GM12878 (cell line): ENCODE data around the gene THOC7. TPM values are rescaled to one million over a fixed set of nuclear protein-coding genes. Genes with fewer than 3 reads are reported as not detected.

ENCODE experiments used
- ATAC-seq: fragments of 200-7000 bp; cut with Tn5 transposase; 3 replicates; pipeline ENCODE4 v1.9.1; 2020; ENCODE audit warnings: mild to moderate bottlenecking, moderate library complexity
- BruUV-seq: library from RNA; stranded (reverse); fragments of 400-500 nt; replicated peaks from 2 replicates; lab custom pipeline; 2021; lab: Mats Ljungman, UMichigan
- CTCF ChIA-PET: fragments of 300-600 bp; sonication (Branson Sonifier 250); formaldehyde crosslinking; extraction: SDS; loops from one replicate; lab custom pipeline; 2021; ENCODE audit warnings: inconsistent platforms; lab: Yijun Ruan, JAX
- POLR2A ChIA-PET: fragments of 350-600 bp; formaldehyde crosslinking; extraction: SDS; loops from one replicate; lab custom pipeline; 2021; ENCODE audit warnings: inconsistent platforms; lab: Charles Lee
- RAD21 ChIA-PET: fragments of 300-600 bp; sonication (Branson Sonifier 250); formaldehyde crosslinking; loops from one replicate; lab custom pipeline; 2023; ENCODE audit warnings: antibody characterized with exemption; ENCODE audit not compliant: unreplicated experiment; lab: Charles Lee
- SMC1A ChIA-PET: fragments of 300-600 bp; sonication (Branson Sonifier 250); formaldehyde crosslinking; loops from one replicate; lab custom pipeline; 2023; ENCODE audit not compliant: unreplicated experiment, uncharacterized antibody; lab: Charles Lee
- DNase-seq: peaks from one replicate; pipeline ENCODE4 v3.0.0-alpha.2; 2011; ENCODE audit warnings: low read depth, low spot score
- FAIRE-seq: peaks from 3 replicates; lab custom pipeline; 2011; peaks lifted over from hg19 to GRCh38; lab: Jason Lieb, UNC
- H2AFZ ChIP-seq: 2 replicates; pipeline ENCODE4 v1.6.0; 2011; ENCODE audit warnings: low read depth, low read length, control low read depth; ENCODE audit not compliant: control insufficient read depth
- H3K27ac ChIP-seq: 2 replicates; pipeline ENCODE4 v1.5.1; 2011; ENCODE audit warnings: control low read depth; ENCODE audit not compliant: control insufficient read depth, insufficient read depth
- H3K27me3 ChIP-seq, 2 experiments: replicated peaks in 1 of 2; 2 replicates each; pipeline versions ENCODE4 v1.6.0 to v1.6.1; 2011; ENCODE audit warnings: low read length in 1 of 2; ENCODE audit not compliant: control insufficient read depth in 2 of 2, insufficient read depth in 2 of 2
- H3K36me3 ChIP-seq, 2 experiments: 2 replicates each; pipeline ENCODE4 v1.5.1; 2011; ENCODE audit warnings: low read length in 1 of 2; ENCODE audit not compliant: control insufficient read depth in 2 of 2, insufficient read depth in 2 of 2
- H3K4me1 ChIP-seq: 2 replicates; pipeline ENCODE4 v1.6.1; 2011; ENCODE audit warnings: mild to moderate bottlenecking, low read length, moderate library complexity, mixed read lengths; ENCODE audit not compliant: control insufficient read depth, insufficient read depth
- H3K4me2 ChIP-seq: 2 replicates; pipeline ENCODE4 v1.6.0; 2011; ENCODE audit warnings: control low read depth; ENCODE audit not compliant: control insufficient read depth, insufficient read depth
- H3K4me3 ChIP-seq: fragments of 200-600 bp; sonication (generic); 2 replicates; pipeline ENCODE4 v1.5.1; 2016
- H3K79me2 ChIP-seq: 2 replicates; pipeline ENCODE4 v1.6.0; 2011; ENCODE audit warnings: low read length; ENCODE audit not compliant: control insufficient read depth, insufficient read depth
- H3K9ac ChIP-seq: 2 replicates; pipeline ENCODE4 v1.8.0; 2011; ENCODE audit warnings: low read length, control low read depth, mixed read lengths; ENCODE audit not compliant: control insufficient read depth, insufficient read depth
- H3K9me3 ChIP-seq: replicated peaks from 3 replicates; pipeline ENCODE4 v1.5.1; 2011; ENCODE audit warnings: mild to moderate bottlenecking, low read length; ENCODE audit not compliant: control insufficient read depth, insufficient read depth
- H4K20me1 ChIP-seq: 2 replicates; pipeline ENCODE4 v1.6.0; 2011; ENCODE audit not compliant: control insufficient read depth, insufficient read depth
- CHD4 ChIP-seq: fragments of 200-600 bp; sonication (generic); IDR thresholded peaks from 2 replicates; pipeline ENCODE4 v1.6.1; 2016; ENCODE audit warnings: mild to moderate bottlenecking
- DPF2 ChIP-seq: fragments of 450-650 bp; IDR thresholded peaks from 2 replicates; pipeline ENCODE4 v1.6.1; 2017; ENCODE audit warnings: mild to moderate bottlenecking
- MXI1 ChIP-seq: fragments of 150-350 bp; IDR thresholded peaks from 2 replicates; pipeline ENCODE4 v1.6.1; 2011; ENCODE audit warnings: low read depth, mild to moderate bottlenecking, inconsistent platforms, low read length, improper control_type of control experiment
- NFYB ChIP-seq: IDR thresholded peaks from 2 replicates; pipeline ENCODE4 v1.6.1; 2011; ENCODE audit warnings: low read depth, mild to moderate bottlenecking, low read length, improper control_type of control experiment, moderate library complexity; ENCODE audit not compliant: insufficient read depth
- NR2F1 ChIP-seq: fragments of 450-650 bp; conservative IDR thresholded peaks from 2 replicates; pipeline ENCODE4 v1.6.1; 2017; ENCODE audit warnings: mild to moderate bottlenecking
- NRF1 ChIP-seq: conservative IDR thresholded peaks from 2 replicates; pipeline ENCODE4 v1.6.1; 2011; ENCODE audit warnings: mild to moderate bottlenecking, low read depth, low read length, improper control_type of control experiment
- STAT3 ChIP-seq: IDR thresholded peaks from 2 replicates; pipeline ENCODE4 v1.6.1; 2011; ENCODE audit warnings: low read depth, low read length, improper control_type of control experiment
- TCF7 ChIP-seq: IDR thresholded peaks from 2 replicates; pipeline ENCODE4 v1.6.1; 2014; ENCODE audit warnings: antibody characterized with exemption, borderline replicate concordance
- WGBS: methylation state at CpG from one replicate; pipeline ENCODE4 v1.1.6; 2016; ENCODE audit warnings: low lambda C conversion rate; ENCODE audit not compliant: insufficient replicate concordance, insufficient coverage; ENCODE audit errors: missing lambda C conversion rate; 5-methylcytosine and 5-hydroxymethylcytosine counted together
- in situ Hi-C: fragments of 300-500 bp; cut with MboI; formaldehyde crosslinking; loops from 9 replicates; pipeline ENCODE4 v1.14.3; 2018; ENCODE audit warnings: mixed read lengths
- intact Hi-C: fragments of 100-400 bp; cut with micrococcal nuclease; formaldehyde crosslinking; loops from one replicate; pipeline ENCODE4 v1.14.2; 2022; ENCODE audit not compliant: unreplicated experiment
- polyA plus RNA-seq, 11 experiments: library from polyadenylated mRNA; depleted of rRNA in 4 of 11; unstranded in 6 of 11; stranded (reverse) in 5 of 11; fragments of >200 nt; fragmentation: Nextera tagmentation in 4 of 11; fragmentation: Illumina TruSeq in 1 of 11; extraction: Ambion mirVana in 4 of 11; extraction: Trizol in 1 of 11; gene quantifications; 1 replicate in 1 of 11; 2 replicates in 10 of 11; pipeline versions ENCODE4 v1.2.1 to v1.2.3, GENCODE V29; 2011 to 2016; ENCODE audit warnings: inconsistent platforms in 2 of 11, missing spikeins in 2 of 11, low read depth in 1 of 11
- total RNA-seq, 4 experiments: library from RNA; depleted of rRNA in 3 of 4; stranded (reverse); fragments of >200 nt in 3 of 4; fragmentation: Illumina TruSeq in 1 of 4; extraction: Trizol in 1 of 4; gene quantifications; 2 replicates each; pipeline versions ENCODE4 v1.2.1 to v1.2.3, GENCODE V29; 2013 to 2021
- TF ChIP-seq, protein P1 (sequence below): fragments of 450-650 bp; formaldehyde crosslinking; IDR thresholded peaks from 2 replicates; pipeline ENCODE4 v1.4.0; 2020; ENCODE audit warnings: mild to moderate bottlenecking, moderate library complexity
- TF ChIP-seq, protein P2 (sequence below): IDR thresholded peaks from 2 replicates; pipeline ENCODE4 v1.6.1; 2011; ENCODE audit warnings: low read depth, mild to moderate bottlenecking, low read length, moderate library complexity, borderline replicate concordance; ENCODE audit errors: extremely low read depth
- TF ChIP-seq, protein P3 (sequence below): IDR thresholded peaks from 2 replicates; pipeline ENCODE4 v1.6.1; 2011; ENCODE audit warnings: borderline replicate concordance, low read depth, mild to moderate bottlenecking, moderate library complexity, low read length; ENCODE audit not compliant: insufficient read depth, poor library complexity, severe bottlenecking
- TF ChIP-seq, protein P4 (sequence below): fragments of 150-350 bp; IDR thresholded peaks from 2 replicates; pipeline ENCODE4 v1.6.1; 2016; ENCODE audit warnings: low read depth, low read length
- TF ChIP-seq, protein P5 (sequence below): IDR thresholded peaks from 2 replicates; pipeline ENCODE4 v1.6.1; 2011; ENCODE audit warnings: mild to moderate bottlenecking, low read depth, low read length, moderate library complexity; ENCODE audit not compliant: insufficient replicate concordance

THOC7 gene
- total and polyA plus RNA-seq, 10 of the 15 experiments (the other 5 are each of a cell fraction or from before 2014, with no cell fraction given): 61.7 to 269 (median 138) TPM

DNA sequence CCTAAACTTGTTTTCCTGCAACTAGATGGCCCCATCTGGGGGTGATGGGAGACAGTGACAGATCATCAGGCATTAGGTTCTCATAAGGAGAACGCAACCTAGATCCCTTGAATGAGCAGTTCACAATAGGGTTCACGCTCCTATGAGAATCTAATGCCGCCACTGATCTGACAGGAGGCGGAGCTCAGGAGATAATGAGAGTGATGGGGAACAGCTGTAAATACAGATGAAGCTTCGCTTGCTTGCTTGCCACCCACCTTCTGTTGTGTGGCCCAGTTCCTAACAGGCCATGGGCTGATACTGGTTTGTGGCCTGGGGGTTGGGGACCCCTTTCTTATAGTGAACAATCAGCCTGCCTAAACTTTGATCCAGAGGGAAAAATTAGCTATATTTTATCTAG, 59.7 kb downstream of the THOC7 start:
- no peaks in the 10 kb centered on the region for H3K79me2 ChIP-seq
- WGBS: 93% methylated on average over 5 of the region's 5 CpGs
- no peak overlapping the region for H3K4me3 ChIP-seq
- no peak for FAIRE-seq
- no peak overlapping the region for H3K4me2 ChIP-seq
- ChIA-PET POLR2A (no interaction called here), SMC1A (no interaction called here), RAD21 (no interaction called here), CTCF (interaction anchor here (1.0 kb wide), 1 partner anchor 20 kb away, joined by 3 read pairs; no protein-coding TSS in a partner anchor)
- H3K9me3 ChIP-seq: no peaks in the 10 kb centered on the region
- ATAC-seq: no peak
- no peaks in the 10 kb centered on the region for H3K36me3 ChIP-seq
- no peak overlapping the region for H3K9ac ChIP-seq
- H3K27me3 ChIP-seq: no peaks in the 10 kb centered on the region
- in situ Hi-C loops (loop anchor here (25.0 kb wide), 1 partner anchor 1192 kb away; no protein-coding TSS in a partner anchor), intact Hi-C loops (no loop called here)
- H2AFZ ChIP-seq: no peak overlapping the region
- no peaks in the 10 kb centered on the region for H4K20me1 ChIP-seq
- BruUV-seq: no TSS peak
- H3K27ac ChIP-seq: no peak overlapping the region
- H3K4me1 ChIP-seq: no peaks in the 10 kb centered on the region
- DNase-seq: no peak
- TF ChIP-seq MXI1 (no peak), NR2F1 (no peak), NFYB (no peak), CHD4 (no peak), TCF7 (no peak), STAT3 (no peak), NRF1 (no peak), DPF2 (no peak)
- TF ChIP-seq, protein P1, sequence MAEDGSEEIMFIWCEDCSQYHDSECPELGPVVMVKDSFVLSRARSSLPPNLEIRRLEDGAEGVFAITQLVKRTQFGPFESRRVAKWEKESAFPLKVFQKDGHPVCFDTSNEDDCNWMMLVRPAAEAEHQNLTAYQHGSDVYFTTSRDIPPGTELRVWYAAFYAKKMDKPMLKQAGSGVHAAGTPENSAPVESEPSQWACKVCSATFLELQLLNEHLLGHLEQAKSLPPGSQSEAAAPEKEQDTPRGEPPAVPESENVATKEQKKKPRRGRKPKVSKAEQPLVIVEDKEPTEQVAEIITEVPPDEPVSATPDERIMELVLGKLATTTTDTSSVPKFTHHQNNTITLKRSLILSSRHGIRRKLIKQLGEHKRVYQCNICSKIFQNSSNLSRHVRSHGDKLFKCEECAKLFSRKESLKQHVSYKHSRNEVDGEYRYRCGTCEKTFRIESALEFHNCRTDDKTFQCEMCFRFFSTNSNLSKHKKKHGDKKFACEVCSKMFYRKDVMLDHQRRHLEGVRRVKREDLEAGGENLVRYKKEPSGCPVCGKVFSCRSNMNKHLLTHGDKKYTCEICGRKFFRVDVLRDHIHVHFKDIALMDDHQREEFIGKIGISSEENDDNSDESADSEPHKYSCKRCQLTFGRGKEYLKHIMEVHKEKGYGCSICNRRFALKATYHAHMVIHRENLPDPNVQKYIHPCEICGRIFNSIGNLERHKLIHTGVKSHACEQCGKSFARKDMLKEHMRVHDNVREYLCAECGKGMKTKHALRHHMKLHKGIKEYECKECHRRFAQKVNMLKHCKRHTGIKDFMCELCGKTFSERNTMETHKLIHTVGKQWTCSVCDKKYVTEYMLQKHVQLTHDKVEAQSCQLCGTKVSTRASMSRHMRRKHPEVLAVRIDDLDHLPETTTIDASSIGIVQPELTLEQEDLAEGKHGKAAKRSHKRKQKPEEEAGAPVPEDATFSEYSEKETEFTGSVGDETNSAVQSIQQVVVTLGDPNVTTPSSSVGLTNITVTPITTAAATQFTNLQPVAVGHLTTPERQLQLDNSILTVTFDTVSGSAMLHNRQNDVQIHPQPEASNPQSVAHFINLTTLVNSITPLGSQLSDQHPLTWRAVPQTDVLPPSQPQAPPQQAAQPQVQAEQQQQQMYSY: no peak
- TF ChIP-seq, protein P2, sequence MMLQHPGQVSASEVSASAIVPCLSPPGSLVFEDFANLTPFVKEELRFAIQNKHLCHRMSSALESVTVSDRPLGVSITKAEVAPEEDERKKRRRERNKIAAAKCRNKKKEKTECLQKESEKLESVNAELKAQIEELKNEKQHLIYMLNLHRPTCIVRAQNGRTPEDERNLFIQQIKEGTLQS: no peak
- TF ChIP-seq, protein P3, sequence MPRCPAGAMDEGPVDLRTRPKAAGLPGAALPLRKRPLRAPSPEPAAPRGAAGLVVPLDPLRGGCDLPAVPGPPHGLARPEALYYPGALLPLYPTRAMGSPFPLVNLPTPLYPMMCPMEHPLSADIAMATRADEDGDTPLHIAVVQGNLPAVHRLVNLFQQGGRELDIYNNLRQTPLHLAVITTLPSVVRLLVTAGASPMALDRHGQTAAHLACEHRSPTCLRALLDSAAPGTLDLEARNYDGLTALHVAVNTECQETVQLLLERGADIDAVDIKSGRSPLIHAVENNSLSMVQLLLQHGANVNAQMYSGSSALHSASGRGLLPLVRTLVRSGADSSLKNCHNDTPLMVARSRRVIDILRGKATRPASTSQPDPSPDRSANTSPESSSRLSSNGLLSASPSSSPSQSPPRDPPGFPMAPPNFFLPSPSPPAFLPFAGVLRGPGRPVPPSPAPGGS: no peak
- TF ChIP-seq, protein P4, sequence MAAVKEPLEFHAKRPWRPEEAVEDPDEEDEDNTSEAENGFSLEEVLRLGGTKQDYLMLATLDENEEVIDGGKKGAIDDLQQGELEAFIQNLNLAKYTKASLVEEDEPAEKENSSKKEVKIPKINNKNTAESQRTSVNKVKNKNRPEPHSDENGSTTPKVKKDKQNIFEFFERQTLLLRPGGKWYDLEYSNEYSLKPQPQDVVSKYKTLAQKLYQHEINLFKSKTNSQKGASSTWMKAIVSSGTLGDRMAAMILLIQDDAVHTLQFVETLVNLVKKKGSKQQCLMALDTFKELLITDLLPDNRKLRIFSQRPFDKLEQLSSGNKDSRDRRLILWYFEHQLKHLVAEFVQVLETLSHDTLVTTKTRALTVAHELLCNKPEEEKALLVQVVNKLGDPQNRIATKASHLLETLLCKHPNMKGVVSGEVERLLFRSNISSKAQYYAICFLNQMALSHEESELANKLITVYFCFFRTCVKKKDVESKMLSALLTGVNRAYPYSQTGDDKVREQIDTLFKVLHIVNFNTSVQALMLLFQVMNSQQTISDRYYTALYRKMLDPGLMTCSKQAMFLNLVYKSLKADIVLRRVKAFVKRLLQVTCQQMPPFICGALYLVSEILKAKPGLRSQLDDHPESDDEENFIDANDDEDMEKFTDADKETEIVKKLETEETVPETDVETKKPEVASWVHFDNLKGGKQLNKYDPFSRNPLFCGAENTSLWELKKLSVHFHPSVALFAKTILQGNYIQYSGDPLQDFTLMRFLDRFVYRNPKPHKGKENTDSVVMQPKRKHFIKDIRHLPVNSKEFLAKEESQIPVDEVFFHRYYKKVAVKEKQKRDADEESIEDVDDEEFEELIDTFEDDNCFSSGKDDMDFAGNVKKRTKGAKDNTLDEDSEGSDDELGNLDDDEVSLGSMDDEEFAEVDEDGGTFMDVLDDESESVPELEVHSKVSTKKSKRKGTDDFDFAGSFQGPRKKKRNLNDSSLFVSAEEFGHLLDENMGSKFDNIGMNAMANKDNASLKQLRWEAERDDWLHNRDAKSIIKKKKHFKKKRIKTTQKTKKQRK: no peak
- TF ChIP-seq, protein P5, sequence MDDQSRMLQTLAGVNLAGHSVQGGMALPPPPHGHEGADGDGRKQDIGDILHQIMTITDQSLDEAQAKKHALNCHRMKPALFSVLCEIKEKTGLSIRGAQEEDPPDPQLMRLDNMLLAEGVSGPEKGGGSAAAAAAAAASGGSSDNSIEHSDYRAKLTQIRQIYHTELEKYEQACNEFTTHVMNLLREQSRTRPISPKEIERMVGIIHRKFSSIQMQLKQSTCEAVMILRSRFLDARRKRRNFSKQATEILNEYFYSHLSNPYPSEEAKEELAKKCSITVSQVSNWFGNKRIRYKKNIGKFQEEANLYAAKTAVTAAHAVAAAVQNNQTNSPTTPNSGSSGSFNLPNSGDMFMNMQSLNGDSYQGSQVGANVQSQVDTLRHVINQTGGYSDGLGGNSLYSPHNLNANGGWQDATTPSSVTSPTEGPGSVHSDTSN: no peak
